ENCODE measurements around the gene SSBP3.

- TF ChIP-seq, protein P1, sequence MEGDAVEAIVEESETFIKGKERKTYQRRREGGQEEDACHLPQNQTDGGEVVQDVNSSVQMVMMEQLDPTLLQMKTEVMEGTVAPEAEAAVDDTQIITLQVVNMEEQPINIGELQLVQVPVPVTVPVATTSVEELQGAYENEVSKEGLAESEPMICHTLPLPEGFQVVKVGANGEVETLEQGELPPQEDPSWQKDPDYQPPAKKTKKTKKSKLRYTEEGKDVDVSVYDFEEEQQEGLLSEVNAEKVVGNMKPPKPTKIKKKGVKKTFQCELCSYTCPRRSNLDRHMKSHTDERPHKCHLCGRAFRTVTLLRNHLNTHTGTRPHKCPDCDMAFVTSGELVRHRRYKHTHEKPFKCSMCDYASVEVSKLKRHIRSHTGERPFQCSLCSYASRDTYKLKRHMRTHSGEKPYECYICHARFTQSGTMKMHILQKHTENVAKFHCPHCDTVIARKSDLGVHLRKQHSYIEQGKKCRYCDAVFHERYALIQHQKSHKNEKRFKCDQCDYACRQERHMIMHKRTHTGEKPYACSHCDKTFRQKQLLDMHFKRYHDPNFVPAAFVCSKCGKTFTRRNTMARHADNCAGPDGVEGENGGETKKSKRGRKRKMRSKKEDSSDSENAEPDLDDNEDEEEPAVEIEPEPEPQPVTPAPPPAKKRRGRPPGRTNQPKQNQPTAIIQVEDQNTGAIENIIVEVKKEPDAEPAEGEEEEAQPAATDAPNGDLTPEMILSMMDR (IDR thresholded peaks at IDR 0.05): no peak
- no peak for TF ChIP-seq EP300 (IDR thresholded peaks at IDR 0.05)
- TF ChIP-seq POLR2A (IDR thresholded peaks at IDR 0.05; ENCODE audit: low read depth): no peak
- TF ChIP-seq POLR2AphosphoS5 (IDR thresholded peaks at IDR 0.05): no peak
Observed at GRCh38 chr1:54337034-54337433, 69.2 kb downstream of the SSBP3 start.
